Loucy (cell line): Measurements from ENCODE around the gene TMEM147.

Experiments
- H2AFZ ChIP-seq: fragments of 200-600 bp; sonication (generic); 2 replicates; pipeline ENCODE4 v1.6.0; 2016; ENCODE audit warnings: antibody characterized with exemption, mild to moderate bottlenecking, low read length, moderate library complexity
- H3F3A ChIP-seq: fragments of 200-600 bp; 2 replicates; pipeline ENCODE4 v1.6.0; 2016; ENCODE audit warnings: antibody characterized with exemption, low read depth, mild to moderate bottlenecking
- H3K27me3 ChIP-seq: fragments of 200-600 bp; sonication (generic); 2 replicates; pipeline ENCODE4 v1.6.1; 2014; ENCODE audit warnings: low read length, mild to moderate bottlenecking; ENCODE audit not compliant: insufficient read depth, poor library complexity, severe bottlenecking
- H3K36me3 ChIP-seq: fragments of 200-600 bp; sonication (generic); 2 replicates; pipeline ENCODE4 v1.6.1; 2016; ENCODE audit warnings: low read length; ENCODE audit not compliant: insufficient read depth
- H3K4me1 ChIP-seq: fragments of 200-600 bp; sonication (generic); 2 replicates; pipeline ENCODE4 v1.5.1; 2014; ENCODE audit warnings: low read length, mild to moderate bottlenecking; ENCODE audit not compliant: insufficient read depth, poor library complexity, severe bottlenecking
- H3K4me2 ChIP-seq: fragments of 200-600 bp; sonication (generic); 2 replicates; pipeline ENCODE4 v1.6.0; 2014; ENCODE audit warnings: antibody characterized with exemption, low read length, low read depth, mild to moderate bottlenecking; ENCODE audit not compliant: poor library complexity, severe bottlenecking
- H3K4me3 ChIP-seq: fragments of 200-600 bp; sonication (generic); 2 replicates; pipeline ENCODE4 v1.5.1; 2014; ENCODE audit warnings: low read length, mild to moderate bottlenecking, mixed read lengths; ENCODE audit not compliant: poor library complexity, severe bottlenecking
- H3K79me2 ChIP-seq: fragments of 200-600 bp; sonication (generic); 2 replicates; pipeline ENCODE4 v1.6.1; 2014; ENCODE audit warnings: low read length; ENCODE audit not compliant: insufficient read depth
- H3K9ac ChIP-seq: fragments of 200-600 bp; sonication (generic); 2 replicates; pipeline ENCODE4 v1.6.0; 2014; ENCODE audit warnings: mild to moderate bottlenecking, low read depth, low read length, moderate library complexity; ENCODE audit not compliant: poor library complexity, severe bottlenecking
- H3K9me2 ChIP-seq: fragments of 200-600 bp; sonication (generic); replicated peaks from 2 replicates; pipeline ENCODE4 v1.6.1; 2016; ENCODE audit warnings: low read depth, low read length, mixed read lengths
- H3K9me3 ChIP-seq: fragments of 200-600 bp; sonication (generic); 2 replicates; pipeline ENCODE4 v1.6.1; 2014; ENCODE audit warnings: mild to moderate bottlenecking, antibody characterized with exemption, low read length, low read depth; ENCODE audit not compliant: insufficient read depth
- H4K20me1 ChIP-seq: fragments of 200-600 bp; sonication (generic); 2 replicates; pipeline ENCODE4 v1.6.0; 2014; ENCODE audit warnings: antibody characterized with exemption, low read length, mild to moderate bottlenecking; ENCODE audit not compliant: insufficient read depth, poor library complexity, severe bottlenecking
- CTCF ChIP-seq: fragments of 200-600 bp; sonication (generic); conservative IDR thresholded peaks from 2 replicates; pipeline ENCODE4 v1.5.1; 2014; ENCODE audit warnings: mild to moderate bottlenecking, antibody characterized with exemption, low read length
- EZH2phosphoT487 ChIP-seq: fragments of 200-600 bp; IDR thresholded peaks from 2 replicates; pipeline ENCODE4 v1.6.1; 2018; ENCODE audit warnings: antibody characterized with exemption, mild to moderate bottlenecking, moderate library complexity, borderline replicate concordance

Gene TMEM147

GRCh38 chr19:35595928-35596327, 50.5 kb downstream of the TMEM147 start:
- H2AFZ ChIP-seq: peak overlapping the region; percentile 22; the same call in 1 of the 2 replicates
- no peaks in the 10 kb centered on the region for H3K4me1 ChIP-seq
- no peaks in the 10 kb centered on the region for H3K9me3 ChIP-seq
- H3K79me2 ChIP-seq: no peaks in the 10 kb centered on the region
- H4K20me1 ChIP-seq: no peaks in the 10 kb centered on the region
- no peaks in the 10 kb centered on the region for H3F3A ChIP-seq
- no peak overlapping the region for H3K9ac ChIP-seq
- no peak for TF ChIP-seq CTCF
- no peak for TF ChIP-seq EZH2phosphoT487
- H3K4me2 ChIP-seq: no peak overlapping the region
- no peaks in the 10 kb centered on the region for H3K27me3 ChIP-seq
- no peaks in the 10 kb centered on the region for H3K9me2 ChIP-seq
- H3K4me3 ChIP-seq: no peak overlapping the region
- no peaks in the 10 kb centered on the region for H3K36me3 ChIP-seq

- Histone ChIP-seq H3F3A (no peaks in the 10 kb centered on the region), H3K79me2 (no peaks in the 10 kb centered on the region), H3K9me2 (no peaks in the 10 kb centered on the region), H3K4me2 (no peak overlapping the region), H3K27me3 (no peaks in the 10 kb centered on the region), H3K36me3 (no peaks in the 10 kb centered on the region), H4K20me1 (no peaks in the 10 kb centered on the region), H3K4me3 (no peak overlapping the region), H3K9me3 (no peaks in the 10 kb centered on the region), H3K9ac (no peak overlapping the region), H2AFZ (peak overlapping the region; percentile 22), H3K4me1 (no peaks in the 10 kb centered on the region)
- TF ChIP-seq EZH2phosphoT487 (no peak), CTCF (no peak)
Observed at GRCh38 chr19:35596366-35596999, 51.1 kb downstream of the TMEM147 start.
